Lung (tissue), 12 donors: Measurements from ENCODE around the gene OR2A2. TPM values are rescaled to one million over a fixed set of nuclear protein-coding genes. Genes with fewer than 3 reads are reported as not detected.
"Not testable (repeated sequence)": the region's sequence is repeated elsewhere in the genome, so short reads cannot be mapped to it uniquely, and the experiment has no call there.

ENCODE experiments used
- ATAC-seq: fragments of 200-7000 bp; cut with Tn5 transposase; one replicate; pipeline ENCODE4 v1.9.1; 2020; ENCODE audit warnings: moderate number of reproducible peaks; ENCODE audit not compliant: insufficient read depth, low FRiP score
- DNase-seq, 3 donors: peaks; one replicate each; pipeline ENCODE4 v3.0.0-alpha.2; 2013 to 2017
- H3K27ac ChIP-seq, 2 donors: one replicate each; pipeline ENCODE4 v1.5.1; 2013; ENCODE audit warnings: mild to moderate bottlenecking in 2 of 2, moderate library complexity in 2 of 2, control low read depth in 1 of 2, inconsistent platforms in 1 of 2, low read depth in 1 of 2, low read length in 1 of 2
- H3K27me3 ChIP-seq, 3 donors: one replicate each; pipeline ENCODE4 v1.5.1; 2013; ENCODE audit warnings: low read length in 2 of 3; ENCODE audit not compliant: control insufficient read depth in 3 of 3, insufficient read depth in 3 of 3
- H3K36me3 ChIP-seq, 4 donors: one replicate each; pipeline ENCODE4 v1.5.1; 2013; ENCODE audit warnings: low read length in 4 of 4, mild to moderate bottlenecking in 1 of 4, moderate library complexity in 1 of 4; ENCODE audit not compliant: control insufficient read depth in 4 of 4, insufficient read depth in 4 of 4
- H3K4me1 ChIP-seq, 5 donors: one replicate each; pipeline ENCODE4 v1.5.1; 2013; ENCODE audit warnings: low read length in 5 of 5, mild to moderate bottlenecking in 2 of 5, moderate library complexity in 1 of 5; ENCODE audit not compliant: control insufficient read depth in 5 of 5, insufficient read depth in 5 of 5
- H3K4me3 ChIP-seq: one replicate; pipeline ENCODE4 v1.5.1; 2013; ENCODE audit warnings: mild to moderate bottlenecking, control low read depth, moderate library complexity
- H3K9ac ChIP-seq, 2 donors: one replicate each; pipeline ENCODE4 v1.5.1; 2013; ENCODE audit warnings: low read length in 2 of 2, control low read depth in 1 of 2; ENCODE audit not compliant: insufficient read depth in 1 of 2
- H3K9me3 ChIP-seq, 4 donors: one replicate each; pipeline ENCODE4 v1.5.1; 2013; ENCODE audit warnings: low read length in 3 of 4, mild to moderate bottlenecking in 1 of 4, moderate library complexity in 1 of 4; ENCODE audit not compliant: control insufficient read depth in 4 of 4, insufficient read depth in 3 of 4
- WGBS, 2 donors: extraction: QIAGEN DNeasy Blood & Tissue Kit; methylation state at CpG; one replicate each; pipeline ENCODE4 v1.1.7; 2013; 5-methylcytosine and 5-hydroxymethylcytosine counted together
- polyA plus RNA-seq, 2 donors: library from polyadenylated mRNA; stranded (reverse); fragments of 200-250 nt; gene quantifications; one replicate each; pipeline ENCODE4 v1.2.1, GENCODE V29; 2013
- total RNA-seq, 2 donors: library from RNA; depleted of rRNA in 1 of 2; stranded (reverse); fragments of >200 nt in 1 of 2; gene quantifications; one replicate each; pipeline ENCODE4 v1.2.1, GENCODE V29; 2014 to 2021
- TF ChIP-seq, protein P1 (sequence below): IDR thresholded peaks from 2 replicates; pipeline ENCODE4 v1.5.1; 2012; ENCODE audit warnings: mild to moderate bottlenecking; ENCODE audit errors: control extremely low read depth, extremely low read depth
- donor health status: control.
- donor health status: control.
- donor health status: Bipolar disorder and iron deficiency.
- donor health status: healthy.
- donor health status: DM: yes; HTN: yes; CAD: no.

Gene OR2A2
- total and polyA plus RNA-seq, 4 donors = not detected

DNA sequence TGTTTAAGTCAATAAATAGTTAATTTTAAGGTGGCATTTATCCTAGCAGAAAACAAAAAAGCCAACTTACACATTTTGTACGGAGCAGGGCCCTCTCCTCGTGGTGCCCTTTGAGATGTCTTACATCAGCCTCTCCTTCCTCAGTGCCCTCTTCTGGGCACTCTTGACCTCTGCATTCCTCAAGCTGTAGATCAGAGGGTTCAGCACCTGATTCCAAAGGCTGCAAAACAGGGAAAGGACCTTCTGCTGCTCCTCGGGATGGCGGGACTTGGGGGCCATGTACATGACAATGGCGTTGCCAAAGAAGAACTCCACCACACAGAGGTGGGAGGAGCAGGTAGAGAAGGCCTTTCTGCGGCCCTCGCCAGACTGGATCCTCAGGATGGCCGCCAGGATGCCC, 9.0 kb downstream of the OR2A2 start:
- H3K9me3 ChIP-seq = peaks cover 0 to 2% (median 0%) of the 10 kb centered on the region in 4 donors
- no peak overlapping the region for H3K27ac ChIP-seq
- TF ChIP-seq, protein P1, sequence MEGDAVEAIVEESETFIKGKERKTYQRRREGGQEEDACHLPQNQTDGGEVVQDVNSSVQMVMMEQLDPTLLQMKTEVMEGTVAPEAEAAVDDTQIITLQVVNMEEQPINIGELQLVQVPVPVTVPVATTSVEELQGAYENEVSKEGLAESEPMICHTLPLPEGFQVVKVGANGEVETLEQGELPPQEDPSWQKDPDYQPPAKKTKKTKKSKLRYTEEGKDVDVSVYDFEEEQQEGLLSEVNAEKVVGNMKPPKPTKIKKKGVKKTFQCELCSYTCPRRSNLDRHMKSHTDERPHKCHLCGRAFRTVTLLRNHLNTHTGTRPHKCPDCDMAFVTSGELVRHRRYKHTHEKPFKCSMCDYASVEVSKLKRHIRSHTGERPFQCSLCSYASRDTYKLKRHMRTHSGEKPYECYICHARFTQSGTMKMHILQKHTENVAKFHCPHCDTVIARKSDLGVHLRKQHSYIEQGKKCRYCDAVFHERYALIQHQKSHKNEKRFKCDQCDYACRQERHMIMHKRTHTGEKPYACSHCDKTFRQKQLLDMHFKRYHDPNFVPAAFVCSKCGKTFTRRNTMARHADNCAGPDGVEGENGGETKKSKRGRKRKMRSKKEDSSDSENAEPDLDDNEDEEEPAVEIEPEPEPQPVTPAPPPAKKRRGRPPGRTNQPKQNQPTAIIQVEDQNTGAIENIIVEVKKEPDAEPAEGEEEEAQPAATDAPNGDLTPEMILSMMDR = no peak
- H3K4me3 ChIP-seq = no peak overlapping the region
- WGBS, 2 donors = 70 to 90% methylated on average over 8 of the region's 8 CpGs
- peaks cover 0 to 15% (median 0%) of the 10 kb centered on the region in 5 donors for H3K4me1 ChIP-seq
- ATAC-seq = no peak
- no peak overlapping the region for H3K9ac ChIP-seq
- H3K27me3 ChIP-seq = peaks cover 0 to 25% (median 0%) of the 10 kb centered on the region in 3 donors
- no peak for DNase-seq
- H3K36me3 ChIP-seq = no peaks in the 10 kb centered on the region

DNA sequence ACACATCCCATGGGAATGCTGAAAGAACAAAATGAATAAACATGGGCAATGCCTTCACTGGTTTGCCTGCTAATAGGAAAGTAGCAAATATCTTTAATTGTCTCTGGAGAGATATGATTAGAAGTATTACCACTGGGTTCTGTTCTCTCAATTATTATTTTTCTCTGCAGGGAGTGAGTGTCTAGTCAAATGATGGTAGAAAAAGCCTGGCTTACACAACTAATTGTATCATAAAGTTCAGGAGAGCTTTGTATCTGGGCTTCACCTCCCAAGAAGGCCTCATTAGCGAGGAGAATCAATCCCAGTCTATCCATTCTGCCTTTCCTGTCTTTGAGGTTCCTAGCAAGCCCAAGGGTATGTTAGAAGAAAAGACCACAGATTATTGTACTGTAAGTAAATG, 13.5 kb downstream of the OR2A2 start, which contains the start of gene OR2A14:
Gene OR2A14, plus strand, starts transcription at position 301 of the 400 bp plus-strand sequence. CDS start 5,937 bp downstream, outside the sequence.
- WGBS, 2 donors = 84 to 93% methylated on average over 1 of the region's 1 CpG
- TF ChIP-seq, protein P1 = no peak
- H3K27me3 ChIP-seq = peaks cover 0 to 12% (median 0%) of the 10 kb centered on the region in 3 donors
- no peak within 1 kb of the TSS for H3K4me3 ChIP-seq
- DNase-seq = no peak
- no peak for ATAC-seq
- H3K36me3 ChIP-seq = no peaks in the 10 kb centered on the region
- H3K9ac ChIP-seq = no peak within 1 kb of the TSS
- peaks cover 0 to 2% (median 0%) of the 10 kb centered on the region in 4 donors for H3K9me3 ChIP-seq
- peaks cover 0 to 7% (median 0%) of the 10 kb centered on the region in 5 donors for H3K4me1 ChIP-seq
- no peak within 1 kb of the TSS for H3K27ac ChIP-seq

DNA sequence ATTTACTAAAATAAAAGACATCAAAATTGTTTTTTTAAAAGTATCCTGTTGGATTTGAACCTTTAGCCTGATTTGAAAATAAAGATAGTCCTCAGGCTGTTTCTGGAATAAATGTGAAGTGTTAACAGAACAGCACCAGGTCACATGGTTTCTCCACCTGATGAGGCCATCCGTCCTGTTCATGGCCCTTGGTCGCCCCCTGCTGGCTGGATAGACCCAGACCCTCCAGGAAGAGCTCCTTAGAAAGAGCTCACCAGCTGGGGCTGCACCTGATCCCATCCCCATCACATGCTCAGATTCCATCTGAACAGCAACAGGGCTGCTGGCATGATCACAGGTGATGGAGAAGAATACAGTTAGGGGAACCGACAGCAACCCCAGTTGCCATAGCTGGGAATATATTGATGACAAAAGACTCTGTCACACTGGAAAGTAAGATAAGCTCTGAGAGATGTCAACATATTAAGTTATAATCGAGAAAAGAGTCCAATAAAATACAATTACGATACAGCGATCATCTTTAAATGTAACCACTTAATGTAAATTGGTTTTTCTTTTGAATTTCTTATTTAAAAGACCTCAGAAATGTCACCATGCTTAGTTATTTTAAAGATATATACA, 18.4 kb downstream of the OR2A2 start:
- Histone ChIP-seq H3K4me3 (no peak overlapping the region), H3K9ac (no peak overlapping the region), H3K27ac (no peak overlapping the region), H3K9me3 (no peaks in the 10 kb centered on the region), H3K36me3 (no peaks in the 10 kb centered on the region), H3K27me3 (peaks cover 0 to 18% (median 0%) of the 10 kb centered on the region in 3 donors), H3K4me1 (peaks cover 0 to 7% (median 0%) of the 10 kb centered on the region in 5 donors)
- WGBS, 2 donors = 44 to 50% methylated on average over 6 of the region's 6 CpGs
- TF ChIP-seq, protein P1 = peak; percentile 74
- ATAC-seq = peak; percentile 95
- peak; percentile 80 to 88 (median 84) for DNase-seq

DNA sequence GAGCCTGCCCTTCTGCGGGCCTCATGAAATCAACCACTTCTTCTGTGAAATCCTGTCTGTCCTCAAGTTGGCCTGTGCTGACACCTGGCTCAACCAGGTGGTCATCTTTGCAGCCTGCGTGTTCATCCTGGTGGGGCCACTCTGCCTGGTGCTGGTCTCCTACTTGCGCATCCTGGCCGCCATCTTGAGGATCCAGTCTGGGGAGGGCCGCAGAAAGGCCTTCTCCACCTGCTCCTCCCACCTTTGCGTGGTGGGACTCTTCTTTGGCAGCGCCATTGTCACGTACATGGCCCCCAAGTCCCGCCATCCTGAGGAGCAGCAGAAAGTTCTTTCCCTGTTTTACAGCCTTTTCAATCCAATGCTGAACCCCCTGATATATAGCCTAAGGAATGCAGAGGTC, 20.2 kb downstream of the OR2A2 start:
- not testable (repeated sequence) for ATAC-seq, H3K27ac ChIP-seq, H3K4me1 ChIP-seq, H3K36me3 ChIP-seq, H3K4me3 ChIP-seq, H3K9me3 ChIP-seq, H3K9ac ChIP-seq, DNase-seq
- WGBS, 2 donors = 93 to 94% methylated on average over 9 of the region's 9 CpGs
- H3K27me3 ChIP-seq = peaks cover 0 to 13% (median 0%) of the 10 kb centered on the region in 3 donors
